NCI-H187 (cell line): ENCODE data around the gene SPEM1.

Source experiments
- DNase-seq, 2 experiments: peaks; one replicate each; lab custom pipeline; 2025; lab: John Stamatoyannopoulos, UW

SPEM1 gene

DNA sequence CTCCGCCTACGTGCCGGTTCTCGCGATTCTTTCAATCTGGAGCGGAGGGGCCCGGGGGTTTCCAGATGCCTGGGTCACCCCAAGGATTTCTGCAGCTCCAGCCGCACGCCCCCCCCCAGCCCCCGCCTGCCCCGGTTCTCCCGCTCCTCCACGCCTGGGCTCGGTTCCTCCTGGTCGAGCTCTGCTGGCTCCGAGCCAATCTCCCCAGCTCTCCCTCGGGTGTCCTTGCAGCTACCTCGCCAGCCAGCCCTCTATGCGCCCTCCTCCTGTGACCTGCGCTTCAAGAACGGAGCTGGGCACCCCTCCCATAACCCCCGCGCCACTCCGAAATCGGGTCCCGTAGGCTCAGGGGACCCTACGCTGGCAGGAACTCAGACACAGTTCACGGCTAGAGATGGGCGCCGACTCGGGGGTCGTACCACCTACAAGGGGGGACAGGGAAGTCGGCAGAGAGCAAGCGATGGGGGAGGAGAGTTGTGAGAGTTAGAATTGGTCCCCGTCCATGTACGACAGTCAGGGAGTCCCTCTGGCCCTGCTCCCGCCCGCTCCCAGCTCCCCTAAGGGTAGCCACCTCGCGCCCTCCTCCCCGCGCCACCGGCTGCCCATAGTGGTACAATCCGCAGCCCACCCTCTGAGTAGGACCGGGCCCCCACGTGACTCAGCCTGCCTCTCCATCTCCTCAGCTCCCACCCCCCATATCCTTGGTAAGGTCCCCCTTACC, 20.1 kb downstream of the SPEM1 start:
- DNase-seq: no peak

DNA sequence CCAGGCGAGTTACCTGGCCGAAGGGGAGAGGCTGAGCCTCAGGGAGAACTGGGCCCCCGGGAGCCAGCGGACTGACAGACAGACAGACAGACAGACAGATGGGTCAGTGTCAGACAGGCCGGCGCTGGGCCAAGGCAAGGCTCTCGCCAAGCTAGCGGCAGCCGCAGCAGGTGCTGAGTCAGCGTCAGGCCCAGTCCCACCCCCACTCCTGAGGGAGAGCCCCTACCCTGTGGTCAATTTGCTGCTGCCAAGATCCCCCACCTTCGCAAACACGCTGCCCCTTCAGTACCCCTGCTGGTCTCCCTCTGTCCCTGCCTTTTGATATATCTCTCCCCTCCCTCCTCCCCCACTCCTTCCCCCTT, 20.7 kb downstream of the SPEM1 start:
- no peak for DNase-seq

DNA sequence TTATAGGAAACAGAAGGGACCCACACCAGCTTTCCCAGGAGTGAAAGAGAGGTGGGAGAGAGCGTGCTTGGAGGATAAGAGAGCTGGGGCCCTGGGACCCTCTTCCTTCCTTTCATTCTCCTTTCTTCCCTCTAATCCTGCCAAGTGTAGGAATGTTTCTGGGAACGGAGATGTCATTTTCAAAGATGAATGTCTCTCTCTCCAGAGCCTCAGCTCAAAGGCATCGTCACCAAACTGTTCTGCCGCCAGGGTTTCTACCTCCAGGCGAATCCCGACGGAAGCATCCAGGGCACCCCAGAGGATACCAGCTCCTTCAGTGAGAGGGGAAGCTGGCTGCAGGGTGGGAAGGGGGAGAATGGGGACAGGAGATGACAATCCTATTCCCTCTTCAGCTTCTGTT, 21.1 kb downstream of the SPEM1 start:
- no peak for DNase-seq

DNA sequence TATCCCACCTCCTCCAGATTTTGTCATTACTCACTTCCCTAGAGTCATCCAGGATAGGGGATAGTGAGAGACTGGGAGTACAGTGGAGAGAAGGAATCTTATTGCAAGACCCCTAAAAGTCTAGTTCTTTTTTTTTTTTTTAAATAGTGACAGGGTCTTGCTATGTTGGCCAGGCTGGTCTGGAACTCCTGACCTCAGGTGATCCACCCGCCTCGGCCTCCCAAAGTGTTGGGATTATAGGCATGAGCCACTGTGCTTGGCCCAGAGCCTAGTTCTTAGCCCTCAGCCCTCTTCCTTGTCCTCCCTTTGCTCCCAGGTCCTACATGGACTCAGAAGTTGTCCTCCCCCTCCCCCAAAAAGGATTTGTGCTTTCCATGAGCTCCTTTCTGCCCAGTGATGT, 22.0 kb downstream of the SPEM1 start:
- no peak for DNase-seq

DNA sequence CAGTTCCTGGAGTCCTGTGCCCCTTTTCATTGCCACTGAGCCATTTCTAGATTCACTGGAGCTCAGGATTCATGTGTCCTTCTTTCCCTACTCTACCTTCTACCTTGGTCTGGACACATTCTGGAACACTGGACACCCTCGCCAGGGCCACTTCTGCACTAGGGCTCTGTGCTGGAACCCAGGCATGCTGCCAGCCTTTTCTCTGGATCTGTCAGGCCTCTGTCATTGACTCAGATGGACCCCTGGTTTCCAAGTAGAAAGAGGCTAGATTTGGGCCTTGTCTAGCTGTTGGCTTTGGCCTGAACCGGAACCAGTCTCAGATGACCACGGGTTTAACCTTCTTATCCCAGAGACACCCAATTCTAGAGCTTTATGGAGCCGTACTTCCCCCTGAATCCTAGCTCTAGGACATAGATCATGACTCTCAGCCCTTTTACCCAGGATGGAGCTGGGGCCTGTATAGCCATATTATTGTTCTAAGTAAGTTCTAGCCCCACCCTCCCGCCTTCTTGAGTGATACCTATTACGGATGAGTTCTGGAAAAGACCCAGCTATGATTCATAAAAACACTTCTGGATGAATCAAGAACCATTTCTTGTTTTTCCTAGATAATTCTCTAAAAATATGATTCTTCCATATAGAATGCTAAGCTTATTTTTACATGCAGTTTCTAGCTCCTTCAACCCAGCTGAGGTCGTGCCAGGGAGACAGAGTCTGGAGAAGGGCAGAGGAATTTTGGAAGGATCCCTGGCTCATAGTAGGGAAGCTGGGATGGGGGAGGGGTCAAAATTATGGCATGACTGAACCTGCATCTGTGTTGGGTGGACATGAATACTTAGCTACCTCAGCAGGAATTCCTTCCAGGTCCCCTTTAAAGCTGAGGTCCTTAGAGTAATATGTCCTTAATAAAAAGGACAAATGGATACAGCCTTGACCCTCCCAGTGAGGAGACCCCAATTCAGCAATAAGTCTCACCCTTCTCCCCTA, 23.7 kb downstream of the SPEM1 start:
- DNase-seq: no peak

DNA sequence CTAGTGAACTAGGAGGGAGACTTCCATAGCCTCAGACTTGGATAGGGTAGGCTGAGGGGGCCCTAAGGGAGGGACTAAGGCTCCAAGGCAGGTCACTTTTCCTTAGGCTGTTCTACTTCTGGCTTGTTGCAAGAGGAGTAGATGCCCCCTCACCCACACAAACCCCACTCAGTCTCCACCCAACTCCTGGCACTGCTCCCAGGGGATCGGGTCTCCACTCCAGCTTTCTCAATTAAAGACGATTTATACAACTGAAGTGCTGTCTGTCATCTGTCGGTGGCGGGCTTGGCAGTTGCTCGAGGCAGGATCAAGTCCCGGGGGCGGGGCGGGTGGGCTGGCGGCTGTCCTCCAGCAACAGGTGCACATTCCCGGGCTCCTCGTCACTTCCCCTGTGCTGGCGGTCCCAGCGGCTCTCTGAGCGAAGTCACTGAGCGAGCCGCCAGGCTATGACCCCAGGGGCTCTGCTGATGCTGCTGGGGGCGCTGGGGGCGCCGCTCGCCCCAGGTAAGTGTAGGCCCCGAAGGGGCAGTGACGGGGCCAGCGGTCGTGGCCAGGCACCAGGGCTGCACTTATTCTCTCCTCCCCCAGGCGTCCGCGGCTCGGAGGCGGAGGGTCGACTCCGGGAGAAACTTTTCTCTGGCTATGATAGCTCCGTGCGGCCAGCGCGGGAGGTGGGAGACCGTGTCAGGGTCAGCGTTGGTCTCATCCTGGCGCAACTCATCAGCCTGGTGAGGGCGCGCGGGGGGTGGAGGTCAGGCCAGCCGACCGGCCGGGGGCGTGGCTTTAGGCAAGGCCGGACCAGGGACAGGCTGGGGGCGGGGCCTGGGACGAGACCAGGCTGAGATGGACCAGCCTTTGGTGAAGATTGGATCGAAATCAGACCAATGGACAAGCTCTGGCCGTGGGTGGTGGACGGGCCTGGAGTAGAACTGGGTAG, 24.8 kb downstream of the SPEM1 start, which contains the start of gene CHRNB1:
TSS of gene CHRNB1 (plus strand) at position 380 of the 937 bp plus-strand sequence. CDS start at position 447, 67 bp downstream.
- DNase-seq: no peak

DNA sequence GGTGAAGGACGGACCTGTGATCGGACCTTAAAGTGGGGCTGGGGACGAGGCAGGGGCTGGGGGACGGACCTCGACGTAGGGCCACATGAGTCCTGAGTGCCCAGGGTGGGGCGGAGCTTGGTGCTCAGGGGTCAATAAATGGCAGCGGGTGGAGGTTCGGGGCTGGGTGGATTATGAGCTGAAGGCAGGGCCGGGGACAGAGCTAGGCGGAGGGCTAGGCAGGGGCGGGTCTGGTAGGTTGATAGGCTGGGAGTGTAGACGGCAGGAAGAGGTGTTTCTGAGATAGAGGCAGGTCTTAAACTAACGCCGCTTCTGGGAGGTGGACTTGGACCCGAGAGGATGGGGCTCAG, 25.5 kb downstream of the SPEM1 start:
- no peak for DNase-seq

DNA sequence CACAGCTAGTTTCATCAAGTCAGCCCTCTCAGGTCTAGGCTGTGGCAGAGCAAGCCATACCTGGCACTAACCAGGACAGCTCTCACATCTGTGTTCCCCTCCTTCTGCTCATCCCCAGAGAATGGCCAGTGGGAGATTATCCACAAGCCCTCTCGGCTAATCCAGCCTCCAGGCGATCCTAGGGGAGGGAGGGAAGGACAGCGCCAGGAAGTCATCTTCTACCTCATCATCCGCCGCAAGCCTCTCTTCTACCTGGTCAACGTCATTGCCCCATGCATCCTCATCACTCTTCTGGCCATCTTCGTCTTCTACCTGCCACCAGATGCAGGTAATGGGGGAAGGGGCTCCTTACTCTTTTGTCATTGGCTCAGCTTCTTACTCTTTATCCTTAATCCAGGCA, 28.3 kb downstream of the SPEM1 start:
- no peak for DNase-seq

DNA sequence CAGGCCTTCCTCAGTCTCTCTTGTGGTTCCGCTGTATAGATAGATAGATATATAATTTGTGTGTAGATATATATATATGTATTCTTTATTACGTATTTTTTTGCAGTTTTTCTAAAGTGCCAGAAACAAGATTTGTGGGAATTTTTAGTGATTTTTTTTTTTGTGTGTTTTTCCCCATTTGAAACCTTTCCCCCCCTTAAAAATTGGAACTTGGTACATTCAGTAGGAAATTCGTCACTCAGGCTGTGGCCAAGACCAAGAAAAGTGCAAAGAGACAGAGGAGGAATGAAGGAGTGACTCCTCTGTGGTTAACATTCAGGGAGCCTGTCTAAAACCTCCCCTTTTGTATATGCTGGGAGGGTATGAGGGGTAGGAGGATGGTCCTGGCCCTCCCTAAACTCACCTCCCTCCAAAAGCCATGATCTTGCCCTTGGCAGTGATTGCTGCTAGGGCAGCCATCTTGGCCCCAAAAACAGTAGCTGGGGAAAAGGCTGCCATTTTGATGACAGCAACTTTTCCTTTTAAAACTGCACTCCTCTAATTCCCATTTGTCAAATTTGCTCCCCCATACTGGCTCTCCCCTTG, 39.9 kb downstream of the SPEM1 start:
- no peak for DNase-seq

DNA sequence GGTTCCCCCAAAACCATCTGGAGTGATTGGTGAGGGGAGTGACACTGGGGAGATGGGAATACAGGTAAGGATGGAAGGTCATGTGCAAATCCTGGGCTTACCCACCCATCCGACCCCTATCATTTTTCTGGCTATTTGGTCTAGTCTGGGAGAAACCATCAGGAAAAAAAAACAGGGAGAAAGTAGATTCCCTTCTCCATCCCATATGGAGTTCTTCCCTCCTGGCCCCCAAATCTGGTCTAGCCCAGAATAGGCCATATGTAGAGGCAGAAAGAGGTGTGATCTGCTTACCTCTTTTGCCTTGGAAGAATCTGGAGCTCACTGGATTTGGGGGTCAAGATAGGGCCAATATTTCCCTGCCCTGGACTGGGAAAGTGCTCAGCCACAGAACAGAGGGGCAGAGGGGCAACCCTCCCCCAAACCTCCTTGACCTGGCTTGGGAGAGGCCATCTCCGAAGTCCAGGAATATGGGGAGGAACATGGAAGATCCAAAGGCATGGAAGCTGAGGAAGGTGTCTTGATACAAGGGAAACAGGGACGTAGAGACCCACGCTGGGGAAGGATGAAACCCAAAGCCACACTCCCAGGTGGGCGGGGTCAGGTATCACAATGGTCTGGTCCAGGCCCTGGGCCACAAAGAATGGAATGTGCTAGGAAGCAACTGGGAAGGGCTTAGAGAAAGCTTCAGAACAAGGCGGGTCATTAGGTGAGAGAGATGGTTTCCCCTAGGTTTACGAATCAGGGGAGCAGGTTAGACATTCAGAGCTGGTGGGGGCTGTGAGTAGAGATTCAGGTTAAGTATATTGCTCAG, 40.9 kb downstream of the SPEM1 start:
- no peak for DNase-seq

DNA sequence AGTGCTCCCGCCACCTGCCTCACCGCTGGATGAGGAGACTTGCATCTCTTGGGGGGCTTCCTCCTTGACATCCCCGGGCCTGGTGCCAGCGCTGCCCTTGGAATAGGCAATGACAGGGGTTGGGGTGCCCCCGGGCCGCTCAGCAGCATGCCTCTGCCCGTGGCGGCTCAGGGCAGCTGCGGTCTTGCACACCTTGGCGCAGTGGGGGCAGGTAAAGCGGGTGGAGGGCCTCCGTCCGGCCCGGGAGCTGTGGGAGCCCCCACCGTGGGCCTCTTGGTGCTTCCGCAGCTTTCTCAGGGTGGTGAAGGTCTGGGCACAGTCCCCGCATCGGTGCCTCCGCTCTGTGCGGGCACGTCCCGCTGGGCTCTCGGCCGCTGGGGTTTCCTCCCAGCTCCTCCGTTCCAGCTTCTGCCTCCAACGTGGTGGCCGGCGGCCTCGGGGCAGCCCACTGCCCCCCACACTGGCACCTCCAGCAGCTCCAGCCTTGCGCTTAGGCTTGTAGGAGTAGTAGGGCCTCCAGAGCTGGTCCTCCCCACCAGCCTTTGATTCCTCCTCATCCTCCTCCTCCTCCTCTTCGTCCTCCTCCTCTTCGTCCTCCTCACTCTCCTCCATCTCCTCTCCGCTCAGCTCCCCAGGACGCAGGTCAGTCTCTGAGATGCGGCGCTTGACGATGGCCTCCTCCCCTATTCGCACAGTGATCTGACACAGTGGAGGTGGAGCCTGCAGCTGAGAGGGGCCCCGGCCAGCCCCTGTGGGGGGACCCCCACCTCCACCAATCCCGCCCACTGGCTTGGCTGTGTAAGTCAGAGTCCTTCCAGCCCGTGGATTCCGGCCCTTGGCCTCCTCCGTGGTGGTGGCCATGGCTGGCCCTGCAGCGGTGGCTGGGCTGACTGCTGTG, 42.6 kb downstream of the SPEM1 start:
- no peak for DNase-seq

DNA sequence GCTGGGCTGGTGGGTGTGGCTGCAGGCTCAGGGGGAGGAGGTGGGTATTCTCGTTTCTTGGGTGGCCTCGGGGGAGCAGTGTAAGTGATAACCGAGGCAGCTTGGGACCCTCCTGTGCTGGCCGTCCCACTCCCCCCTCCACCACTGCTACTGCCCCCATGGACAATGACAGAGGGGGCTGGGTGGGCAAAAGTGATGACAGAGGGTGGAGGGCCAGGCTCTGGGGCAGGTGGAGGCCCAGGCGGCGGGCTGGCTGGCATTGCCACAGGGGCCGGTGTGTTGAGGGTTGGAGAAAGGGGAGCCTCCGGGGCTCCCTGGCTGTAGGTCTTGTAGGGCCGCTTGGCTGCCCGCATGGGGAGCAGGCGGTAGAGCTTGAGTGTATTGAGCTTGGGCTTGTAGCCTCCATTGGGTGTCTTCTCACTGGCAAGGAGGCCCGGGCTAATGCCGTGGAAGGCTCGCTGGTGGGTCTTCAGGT, 43.3 kb downstream of the SPEM1 start:
- no peak for DNase-seq

DNA sequence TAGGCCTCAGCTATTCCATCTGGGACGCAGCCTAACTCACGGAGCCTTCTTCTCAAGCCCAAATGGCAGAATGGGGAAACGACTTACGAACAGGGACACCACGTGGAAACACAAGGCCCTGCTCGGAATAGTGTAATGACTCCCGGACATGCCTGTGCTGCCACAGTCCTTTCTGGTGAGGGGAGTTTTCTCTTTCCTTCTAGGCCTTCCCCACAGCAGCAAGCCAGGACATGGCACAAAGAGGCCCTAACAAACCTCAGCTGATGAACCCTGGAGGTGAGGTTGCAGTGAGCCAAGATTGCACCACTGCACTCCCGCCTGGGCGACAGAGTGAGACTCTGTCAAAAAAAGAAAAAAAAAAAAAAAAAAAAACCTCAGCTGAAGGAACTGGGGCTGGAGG, 44.0 kb downstream of the SPEM1 start:
- no peak for DNase-seq

DNA sequence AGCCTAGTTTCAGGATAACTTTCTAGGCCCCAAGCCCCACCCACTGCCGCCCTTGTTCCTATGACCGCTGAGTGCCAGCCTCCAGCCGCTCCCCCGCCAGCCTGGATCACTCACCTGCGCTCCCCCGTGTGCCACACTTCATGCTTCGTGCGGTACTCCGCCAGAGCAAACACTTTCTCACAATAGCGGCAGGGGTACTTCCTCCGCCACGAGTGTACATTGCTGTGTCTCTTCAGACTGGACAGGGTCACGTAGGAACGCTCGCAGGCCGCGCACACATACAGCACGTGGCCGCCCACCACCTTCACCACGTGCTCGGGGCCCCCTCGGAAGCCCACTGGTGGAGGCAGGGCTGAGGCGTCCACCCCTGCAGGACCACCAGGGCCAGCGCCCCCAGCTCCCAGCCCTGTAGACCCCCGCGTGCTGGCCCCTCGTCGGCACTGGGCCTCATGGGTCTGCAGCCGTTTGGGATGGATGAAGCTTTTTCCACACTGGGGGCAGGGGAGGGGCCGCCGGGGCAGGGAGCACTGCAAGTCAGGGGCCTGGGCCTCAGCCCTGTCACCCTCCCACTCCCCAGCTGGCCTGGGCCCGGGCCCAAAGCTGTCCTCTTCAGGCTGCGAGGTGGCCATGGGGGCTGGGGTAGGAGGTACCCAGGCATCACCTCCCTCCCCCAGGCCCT, 45.6 kb downstream of the SPEM1 start:
- no peak for DNase-seq

DNA sequence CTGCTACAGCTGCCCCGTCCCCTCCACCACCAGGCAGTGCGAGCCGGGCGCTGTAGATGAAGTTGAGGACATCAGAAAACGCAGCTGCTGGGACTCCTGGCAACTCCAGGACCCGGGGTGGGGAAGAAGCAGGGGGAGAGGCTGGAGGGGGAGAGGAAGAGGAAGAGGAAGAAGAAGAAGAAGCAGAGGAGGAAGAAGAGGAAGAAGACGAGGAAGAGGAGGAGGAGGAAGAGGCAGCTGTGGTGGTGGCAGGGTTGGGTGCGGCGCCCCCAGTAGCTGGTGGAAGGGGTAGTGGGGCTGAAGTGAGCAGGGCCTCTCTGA, 46.2 kb downstream of the SPEM1 start:
- DNase-seq: no peak

DNA sequence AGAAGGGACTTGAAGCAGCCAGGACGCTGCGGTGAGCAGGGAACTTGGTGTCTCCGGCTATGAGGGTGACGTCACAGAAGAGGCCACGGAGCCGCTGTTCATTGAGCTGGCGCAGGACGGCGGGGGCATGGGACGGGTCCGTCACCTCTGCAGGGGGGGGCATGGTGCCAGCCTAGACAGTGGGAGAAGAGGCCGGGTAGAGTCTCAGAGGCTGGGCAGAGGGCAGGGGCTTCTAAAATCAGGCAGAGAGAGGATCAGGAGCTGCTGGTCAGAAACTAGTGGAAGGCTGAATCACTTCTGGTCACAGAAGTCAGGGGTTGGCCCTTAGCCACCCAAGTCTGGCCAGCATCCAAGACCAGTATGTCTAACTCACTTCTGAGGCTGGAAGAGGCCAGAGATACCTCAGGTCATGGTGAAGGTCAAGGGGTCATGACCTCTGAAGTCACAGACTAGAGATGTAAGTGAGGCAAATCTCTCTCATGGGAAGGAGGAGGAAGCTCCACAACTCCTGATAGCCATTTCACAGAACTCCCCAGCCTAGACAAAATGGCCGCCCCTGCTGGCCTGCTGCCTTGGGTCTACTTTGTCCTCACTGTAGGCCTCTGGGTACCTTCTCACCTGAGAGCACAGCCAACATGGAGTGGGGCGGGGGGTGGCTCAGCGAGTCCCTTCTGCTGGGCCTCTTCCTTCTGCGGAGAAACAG, 46.7 kb downstream of the SPEM1 start:
- DNase-seq: no peak

DNA sequence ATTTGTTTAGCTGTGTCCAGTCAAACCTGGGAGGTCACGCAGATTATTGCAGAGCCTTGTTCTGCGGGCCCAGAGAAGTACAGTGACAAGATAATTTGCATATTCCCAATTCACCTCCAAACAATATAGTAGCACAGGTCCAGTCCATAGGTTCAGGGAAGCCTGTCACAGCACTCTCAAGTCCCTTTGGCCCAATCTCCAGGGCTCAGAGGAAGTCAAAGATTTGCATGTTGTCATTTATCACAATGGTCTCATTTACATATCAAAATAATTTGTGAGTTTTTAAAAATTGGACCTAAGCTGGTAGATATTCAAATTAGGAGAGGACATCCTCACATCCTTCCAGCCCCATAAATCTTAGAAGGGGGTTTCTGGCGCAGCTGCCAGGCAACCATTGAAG, 47.4 kb downstream of the SPEM1 start:
- DNase-seq: no peak

DNA sequence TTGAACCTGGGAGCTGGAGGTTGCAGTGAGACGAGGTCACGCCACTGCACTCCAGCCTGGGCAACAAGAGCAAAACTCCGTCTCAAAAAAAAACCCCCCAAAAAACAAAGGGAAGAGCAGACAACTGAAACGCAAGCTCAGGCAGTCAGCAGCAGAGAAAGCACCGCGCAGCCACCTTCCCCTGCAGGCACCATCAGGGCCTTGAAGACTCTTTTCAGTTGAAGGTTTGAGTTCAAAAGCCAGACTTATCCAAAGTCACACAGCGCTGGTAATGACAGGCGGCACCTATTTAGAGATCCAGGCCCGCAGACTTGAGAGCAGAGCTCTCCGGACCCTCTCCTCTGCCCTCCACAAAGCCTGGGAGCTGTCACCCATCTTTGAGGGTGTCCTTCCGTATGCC, 48.2 kb downstream of the SPEM1 start:
- DNase-seq: no peak
